Osteoblast (primary cell): ENCODE measurements around the gene RNF113B. TPM values are rescaled to one million over a fixed set of nuclear protein-coding genes. Genes with fewer than 3 reads are reported as not detected.

Source experiments
- DNase-seq: peaks from one replicate; pipeline ENCODE4 v3.0.0; 2011; ENCODE audit warnings: low spot score, mixed read lengths; ENCODE audit not compliant: insufficient read length; ENCODE audit errors: missing footprints
- H2AFZ ChIP-seq: 2 replicates; pipeline ENCODE4 v1.6.0; 2011; ENCODE audit warnings: mild to moderate bottlenecking, low read length
- H3K27ac ChIP-seq: 2 replicates; pipeline ENCODE4 v1.5.1; 2011; ENCODE audit warnings: mild to moderate bottlenecking, low read depth, low read length, moderate library complexity
- H3K27me3 ChIP-seq: 2 replicates; pipeline ENCODE4 v1.6.0; 2012; ENCODE audit warnings: mild to moderate bottlenecking, control low read depth, inconsistent platforms, low read length, moderate library complexity; ENCODE audit not compliant: insufficient read depth
- H3K36me3 ChIP-seq: 2 replicates; pipeline ENCODE4 v1.5.1; 2011; ENCODE audit warnings: mild to moderate bottlenecking, low read length, control low read depth, moderate library complexity; ENCODE audit not compliant: insufficient read depth
- H3K4me1 ChIP-seq: 2 replicates; pipeline ENCODE4 v1.5.1; 2011; ENCODE audit warnings: mild to moderate bottlenecking, low read length, control low read depth, moderate library complexity; ENCODE audit not compliant: insufficient read depth
- H3K4me2 ChIP-seq: 2 replicates; pipeline ENCODE4 v1.6.0; 2011; ENCODE audit warnings: mild to moderate bottlenecking, low read length; ENCODE audit not compliant: insufficient read depth
- H3K4me3 ChIP-seq: fragments of 200-600 bp; sonication (generic); 3 replicates; pipeline ENCODE4 v1.5.1; 2012; ENCODE audit warnings: mild to moderate bottlenecking, low read length, inconsistent platforms; ENCODE audit not compliant: insufficient read depth
- H3K79me2 ChIP-seq: 2 replicates; pipeline ENCODE4 v1.6.0; 2012; ENCODE audit warnings: mild to moderate bottlenecking, low read length, control low read depth, inconsistent platforms; ENCODE audit not compliant: insufficient read depth
- H3K9me3 ChIP-seq: 2 replicates; pipeline ENCODE4 v1.5.1; 2011; ENCODE audit warnings: low read depth, low read length, control low read depth
- H4K20me1 ChIP-seq: 2 replicates; pipeline ENCODE4 v1.6.0; 2012; ENCODE audit warnings: mild to moderate bottlenecking, low read length, control low read depth; ENCODE audit not compliant: insufficient read depth
- CTCF ChIP-seq: IDR thresholded peaks from 2 replicates; pipeline ENCODE4 v1.5.1; 2011; ENCODE audit warnings: mild to moderate bottlenecking, low read depth, low read length, moderate library complexity; ENCODE audit errors: extremely low read depth
- total RNA-seq: library from RNA; depleted of rRNA; stranded (reverse); fragments of >200 nt; gene quantifications from 2 replicates; pipeline ENCODE4 v1.2.3, GENCODE V29; 2012

The RNF113B gene
- total RNA-seq, 1 donor, result not detected

DNA sequence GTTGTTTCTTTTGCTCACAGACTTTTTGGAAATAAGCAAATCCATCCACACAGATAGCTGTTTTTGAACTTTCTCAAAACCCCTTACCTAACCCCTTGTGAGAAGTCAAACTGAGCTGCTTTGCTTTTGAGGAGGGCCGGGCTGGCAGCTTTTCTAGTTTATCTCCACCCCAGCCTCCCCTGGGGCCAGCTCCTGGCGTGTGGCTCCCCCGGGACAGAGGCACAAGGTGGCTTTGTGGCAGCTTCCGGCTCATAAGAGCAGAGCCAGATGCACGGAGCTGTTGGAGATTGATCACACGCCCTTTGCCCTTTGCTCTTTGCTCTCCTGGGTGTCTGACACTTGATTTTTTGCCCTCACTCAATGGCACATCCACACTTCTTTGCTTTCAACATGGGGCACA, 24.9 kb upstream of the RNF113B start:
- Histone ChIP-seq H3K27ac (no peak overlapping the region), H3K4me2 (no peak overlapping the region), H3K4me1 (peaks cover 29% of the 10 kb centered on the region), H2AFZ (no peak overlapping the region), H3K9me3 (peaks cover 5% of the 10 kb centered on the region), H3K79me2 (peaks cover 76% of the 10 kb centered on the region), H4K20me1 (peaks cover 6% of the 10 kb centered on the region), H3K36me3 (no peaks in the 10 kb centered on the region), H3K4me3 (no peak overlapping the region), H3K27me3 (no peaks in the 10 kb centered on the region)
- no peak for DNase-seq
- no peak for TF ChIP-seq CTCF

- no peak for DNase-seq
- peaks cover 6% of the 10 kb centered on the region for H4K20me1 ChIP-seq
- no peak for TF ChIP-seq CTCF
- peaks cover 5% of the 10 kb centered on the region for H3K9me3 ChIP-seq
- H2AFZ ChIP-seq, result no peak overlapping the region
- H3K4me2 ChIP-seq, result no peak overlapping the region
- no peak overlapping the region for H3K27ac ChIP-seq
- H3K4me1 ChIP-seq, result peaks cover 24% of the 10 kb centered on the region
- H3K79me2 ChIP-seq, result peaks cover 83% of the 10 kb centered on the region
- no peaks in the 10 kb centered on the region for H3K36me3 ChIP-seq
- H3K27me3 ChIP-seq, result no peaks in the 10 kb centered on the region
- H3K4me3 ChIP-seq, result no peak overlapping the region
Observed at GRCh38 chr13:98201189-98201588, 24.1 kb upstream of the RNF113B start.

DNA sequence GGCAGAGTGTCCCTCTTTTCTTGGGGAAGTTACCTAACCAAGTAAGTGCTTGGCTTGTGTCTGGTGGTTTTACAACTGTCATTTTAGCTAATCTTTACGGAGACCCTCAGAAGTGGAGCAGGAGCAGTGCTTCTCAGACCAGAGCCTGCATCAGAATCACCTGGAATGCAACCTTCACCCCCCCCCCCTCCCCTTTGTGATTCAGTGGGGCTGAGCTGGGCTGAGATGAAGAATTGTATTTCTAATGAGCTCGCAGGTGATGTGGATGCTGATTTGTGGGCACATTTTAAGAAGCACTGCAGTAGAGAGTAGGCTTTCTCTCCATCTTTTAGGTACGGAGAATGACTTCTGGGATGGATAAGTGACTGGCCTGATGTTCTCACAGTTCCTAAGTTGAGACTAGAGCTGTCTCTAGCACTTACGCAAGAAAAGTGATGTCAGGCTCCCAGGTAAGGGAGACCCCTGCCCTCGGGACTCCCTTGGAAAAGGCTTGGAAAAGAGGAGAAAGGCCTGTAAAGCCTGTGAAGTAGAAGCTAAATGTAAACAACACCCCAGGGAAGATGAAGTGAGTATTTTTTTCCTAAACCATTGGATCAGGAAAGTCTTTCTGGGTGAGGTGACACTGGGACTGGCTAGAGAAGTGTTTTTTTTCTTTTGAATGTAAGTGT, 23.3 kb upstream of the RNF113B start:
- H3K4me2 ChIP-seq, result no peak overlapping the region
- peaks cover 21% of the 10 kb centered on the region for H3K4me1 ChIP-seq
- no peaks in the 10 kb centered on the region for H3K9me3 ChIP-seq
- H3K4me3 ChIP-seq, result no peak overlapping the region
- H4K20me1 ChIP-seq, result peaks cover 6% of the 10 kb centered on the region
- no peak overlapping the region for H2AFZ ChIP-seq
- H3K36me3 ChIP-seq, result no peaks in the 10 kb centered on the region
- no peak for TF ChIP-seq CTCF
- no peaks in the 10 kb centered on the region for H3K27me3 ChIP-seq
- H3K27ac ChIP-seq, result no peak overlapping the region
- H3K79me2 ChIP-seq, result peaks cover 84% of the 10 kb centered on the region
- DNase-seq, result no peak

DNA sequence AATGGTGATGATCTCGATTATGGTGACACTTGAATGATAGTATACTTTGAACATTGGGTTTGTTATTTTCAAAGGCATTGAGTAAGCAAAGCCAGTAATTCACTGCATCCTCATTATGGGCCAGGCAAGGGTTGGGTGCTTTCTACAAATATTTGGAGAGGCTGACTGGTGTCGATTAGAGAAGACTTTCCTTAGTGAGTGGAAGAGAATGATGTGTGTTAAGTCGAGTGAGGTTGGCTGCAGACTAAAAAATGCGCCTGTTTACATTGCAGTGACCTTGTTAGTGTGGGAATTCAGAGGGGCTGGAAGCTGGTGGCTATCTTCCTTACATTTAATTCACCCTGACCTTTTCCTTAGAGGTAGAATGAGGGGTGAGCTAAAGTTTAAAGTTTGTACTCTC, 22.4 kb upstream of the RNF113B start:
- peak; percentile 69 for DNase-seq
- H3K36me3 ChIP-seq, result no peaks in the 10 kb centered on the region
- no peak for TF ChIP-seq CTCF
- no peaks in the 10 kb centered on the region for H3K27me3 ChIP-seq
- H2AFZ ChIP-seq, result no peak overlapping the region
- H3K79me2 ChIP-seq, result peaks cover 89% of the 10 kb centered on the region
- peaks cover 6% of the 10 kb centered on the region for H4K20me1 ChIP-seq
- H3K4me1 ChIP-seq, result peaks cover 15% of the 10 kb centered on the region
- H3K9me3 ChIP-seq, result no peaks in the 10 kb centered on the region
- H3K27ac ChIP-seq, result no peak overlapping the region
- H3K4me3 ChIP-seq, result no peak overlapping the region
- no peak overlapping the region for H3K4me2 ChIP-seq
